Right kidney (tissue), 9 donors: ENCODE data around the gene TMEM205.
A peak's percentile ranks its signal among the peaks of the same experiment; 100 is the strongest.
"Not testable (repeated sequence)": the region's sequence is repeated elsewhere in the genome, so short reads cannot be mapped to it uniquely, and the experiment has no call there.

ENCODE experiments used
- DNase-seq: peaks from one replicate; pipeline ENCODE4 v3.0.0-alpha.2; 2016
- long read RNA-seq, 8 donors: transcript quantifications; one replicate each; lab custom pipeline, GENCODE V29; 2026

The TMEM205 gene
- long read RNA-seq, donor 1, transcript TMEM205-203 (2 exons, 1,147 nt) = minor isoform, 12 of 133 reads
- long read RNA-seq, donor 1, transcript TMEM205-216 (4 exons, 792 nt) = major isoform, 78 of 133 reads
- long read RNA-seq, donor 1, transcript TMEM205-210 (4 exons, 840 nt) = minor isoform, 15 of 133 reads
- long read RNA-seq, donor 1, transcript TMEM205-201 (3 exons, 1,034 nt) = minor isoform, 10 of 133 reads
- long read RNA-seq, donor 1, partial matches to known transcripts = 0 of 133 reads
- long read RNA-seq, donor 1, other reads (novel, unspliced or antisense) = 0 of 133 reads
- long read RNA-seq, donor 2, transcript TMEM205-203 (2 exons, 1,147 nt) = minor isoform, 5 of 71 reads
- long read RNA-seq, donor 2, transcript TMEM205-201 (3 exons, 1,034 nt) = minor isoform, 8 of 71 reads
- long read RNA-seq, donor 2, transcript TMEM205-216 (4 exons, 792 nt) = major isoform, 30 of 71 reads
- long read RNA-seq, donor 2, transcript TMEM205-210 (4 exons, 840 nt) = minor isoform, 8 of 71 reads
- long read RNA-seq, donor 2, partial matches to known transcripts = 10 of 71 reads
- long read RNA-seq, donor 2, other reads (novel, unspliced or antisense) = 0 of 71 reads
- long read RNA-seq, donor 3, transcript TMEM205-216 (4 exons, 792 nt) = major isoform, 25 of 50 reads
- long read RNA-seq, donor 3, transcript TMEM205-203 (2 exons, 1,147 nt) = minor isoform, 9 of 50 reads
- long read RNA-seq, donor 3, partial matches to known transcripts = 0 of 50 reads
- long read RNA-seq, donor 3, other reads (novel, unspliced or antisense) = 0 of 50 reads
- long read RNA-seq, donor 4, transcript TMEM205-216 (4 exons, 792 nt) = major isoform, 41 of 79 reads
- long read RNA-seq, donor 4, transcript TMEM205-210 (4 exons, 840 nt) = minor isoform, 9 of 79 reads
- long read RNA-seq, donor 4, transcript TMEM205-203 (2 exons, 1,147 nt) = minor isoform, 12 of 79 reads
- long read RNA-seq, donor 4, transcript TMEM205-201 (3 exons, 1,034 nt) = minor isoform, 11 of 79 reads
- long read RNA-seq, donor 4, partial matches to known transcripts = 0 of 79 reads
- long read RNA-seq, donor 4, other reads (novel, unspliced or antisense) = 0 of 79 reads
- long read RNA-seq, donor 5, transcript TMEM205-216 (4 exons, 792 nt) = major isoform, 59 of 120 reads
- long read RNA-seq, donor 5, transcript TMEM205-210 (4 exons, 840 nt) = minor isoform, 14 of 120 reads
- long read RNA-seq, donor 5, transcript TMEM205-203 (2 exons, 1,147 nt) = minor isoform, 11 of 120 reads
- long read RNA-seq, donor 5, transcript TMEM205-205 (4 exons, 677 nt) = minor isoform, 8 of 120 reads
- long read RNA-seq, donor 5, partial matches to known transcripts = 18 of 120 reads
- long read RNA-seq, donor 5, other reads (novel, unspliced or antisense) = 0 of 120 reads
- long read RNA-seq, donor 6, transcript TMEM205-210 (4 exons, 840 nt) = minor isoform, 9 of 72 reads
- long read RNA-seq, donor 6, transcript TMEM205-203 (2 exons, 1,147 nt) = minor isoform, 5 of 72 reads
- long read RNA-seq, donor 6, transcript TMEM205-201 (3 exons, 1,034 nt) = minor isoform, 8 of 72 reads
- long read RNA-seq, donor 6, transcript TMEM205-216 (4 exons, 792 nt) = major isoform, 39 of 72 reads
- long read RNA-seq, donor 6, partial matches to known transcripts = 0 of 72 reads
- long read RNA-seq, donor 6, other reads (novel, unspliced or antisense) = 0 of 72 reads
- long read RNA-seq, donor 7 = 0 reads
- long read RNA-seq, donor 8, transcript TMEM205-203 (2 exons, 1,147 nt) = minor isoform, 13 of 95 reads
- long read RNA-seq, donor 8, transcript TMEM205-210 (4 exons, 840 nt) = minor isoform, 8 of 95 reads
- long read RNA-seq, donor 8, transcript TMEM205-216 (4 exons, 792 nt) = major isoform, 48 of 95 reads
- long read RNA-seq, donor 8, transcript TMEM205-201 (3 exons, 1,034 nt) = minor isoform, 5 of 95 reads
- long read RNA-seq, donor 8, partial matches to known transcripts = 15 of 95 reads
- long read RNA-seq, donor 8, other reads (novel, unspliced or antisense) = 0 of 95 reads

- DNase-seq = peak; percentile 88
Observed at GRCh38 chr19:11346104-11346940, at the start of gene TMEM205, which contains the start of gene CCDC159. TSS of gene TMEM205 (minus strand) at chr19:11346268. CDS start at chr19:11345619, 649 bp downstream. TSS of gene CCDC159 (plus strand) at chr19:11346519. CDS start at chr19:11346607, 88 bp downstream.

GRCh38 chr19:11390933-11391680 is 45.0 kb upstream of the TMEM205 start:
- DNase-seq = no peak

- DNase-seq = no peak
Observed at GRCh38 chr19:11390359-11390758, 44.3 kb upstream of the TMEM205 start.

GRCh38 chr19:11387162-11388034 is 41.3 kb upstream of the TMEM205 start:
- no peak for DNase-seq

- no peak for DNase-seq
Observed at GRCh38 chr19:11384778-11385129, 38.7 kb upstream of the TMEM205 start.

GRCh38 chr19:11383706-11384048 is 37.6 kb upstream of the TMEM205 start:
- DNase-seq = peak; percentile 44

- peak; percentile 49 for DNase-seq
Observed at GRCh38 chr19:11382898-11383705, 37.0 kb upstream of the TMEM205 start.

GRCh38 chr19:11380653-11381537 is 34.8 kb upstream of the TMEM205 start:
- DNase-seq = peak; percentile 95

GRCh38 chr19:11379857-11380350 is 33.8 kb upstream of the TMEM205 start:
- no peak for DNase-seq

GRCh38 chr19:11379269-11379845 is 33.3 kb upstream of the TMEM205 start:
- not testable (repeated sequence) for DNase-seq

- DNase-seq = peak; percentile 50
Observed at GRCh38 chr19:11378319-11379189, 32.5 kb upstream of the TMEM205 start.

GRCh38 chr19:11377756-11378155 is 31.7 kb upstream of the TMEM205 start:
- DNase-seq = no peak

- DNase-seq = no peak
Observed at GRCh38 chr19:11377237-11377636, 31.2 kb upstream of the TMEM205 start.

- no peak for DNase-seq
Observed at GRCh38 chr19:11375143-11375948, 29.3 kb upstream of the TMEM205 start.
